HG03378 (cell line): ENCODE measurements around the gene GRID2.

ENCODE experiments used
- ATAC-seq: cut with Tn5 transposase; IDR thresholded peaks from one replicate; pipeline ENCODE4 v1.9.1; 2021; ENCODE audit warnings: mild to moderate bottlenecking, moderate library complexity; ENCODE audit not compliant: unreplicated experiment

GRID2 gene

GRCh38 chr4:93373893-93374860 lies 1070.4 kb downstream of the GRID2 start:
- ATAC-seq = no peak

- ATAC-seq = no peak
Measured at GRCh38 chr4:93384241-93384640, 1080.5 kb downstream of the GRID2 start.

- no peak for ATAC-seq
Measured at GRCh38 chr4:93384887-93385286, 1081.1 kb downstream of the GRID2 start.

- no peak for ATAC-seq
Measured at GRCh38 chr4:93394545-93395081, 1090.8 kb downstream of the GRID2 start.

- no peak for ATAC-seq
Measured at GRCh38 chr4:93396272-93396671, 1092.5 kb downstream of the GRID2 start.

GRCh38 chr4:93403571-93403970 lies 1099.8 kb downstream of the GRID2 start:
- ATAC-seq = no peak

- no peak for ATAC-seq
Measured at GRCh38 chr4:93407493-93408275, 1103.9 kb downstream of the GRID2 start.

- ATAC-seq = no peak
Measured at GRCh38 chr4:93409035-93409434, 1105.3 kb downstream of the GRID2 start.

- ATAC-seq = no peak
Measured at GRCh38 chr4:93414041-93414550, 1110.3 kb downstream of the GRID2 start.

GRCh38 chr4:93416344-93417128 lies 1112.8 kb downstream of the GRID2 start:
- no peak for ATAC-seq

GRCh38 chr4:93431371-93431770 lies 1127.6 kb downstream of the GRID2 start:
- ATAC-seq = no peak

- no peak for ATAC-seq
Measured at GRCh38 chr4:93433840-93434239, 1130.1 kb downstream of the GRID2 start.

GRCh38 chr4:93436000-93436626 lies 1132.3 kb downstream of the GRID2 start:
- ATAC-seq = no peak

- ATAC-seq = no peak
Measured at GRCh38 chr4:93437991-93438390, 1134.2 kb downstream of the GRID2 start.

GRCh38 chr4:93444860-93445259 lies 1141.1 kb downstream of the GRID2 start:
- no peak for ATAC-seq

GRCh38 chr4:93446038-93446437 lies 1142.3 kb downstream of the GRID2 start:
- ATAC-seq = no peak

- no peak for ATAC-seq
Measured at GRCh38 chr4:93448691-93449293, 1145.0 kb downstream of the GRID2 start.

GRCh38 chr4:93451954-93452353 lies 1148.2 kb downstream of the GRID2 start:
- ATAC-seq = no peak

GRCh38 chr4:93461541-93461940 lies 1157.8 kb downstream of the GRID2 start:
- no peak for ATAC-seq

- no peak for ATAC-seq
Measured at GRCh38 chr4:93466446-93466845, 1162.7 kb downstream of the GRID2 start.
